HUES6 (cell line): Measurements from ENCODE around the gene METTL1.
"Not testable (repeated sequence)": the region's sequence is repeated elsewhere in the genome, so short reads cannot be mapped to it uniquely, and the experiment has no call there.

Experiments used
- H3K27ac ChIP-seq: 2 replicates; pipeline ENCODE4 v1.7.0; 2013; ENCODE audit warnings: low read depth, mild to moderate bottlenecking, low read length, inconsistent platforms
- H3K27me3 ChIP-seq: 2 replicates; pipeline ENCODE4 v1.6.1; 2013; ENCODE audit warnings: low read length; ENCODE audit not compliant: control insufficient read depth, insufficient read depth
- H3K36me3 ChIP-seq: 2 replicates; pipeline ENCODE4 v1.6.1; 2013; ENCODE audit warnings: low read length; ENCODE audit not compliant: control insufficient read depth, insufficient read depth
- H3K4me1 ChIP-seq: 2 replicates; pipeline ENCODE4 v1.6.1; 2013; ENCODE audit warnings: low read length; ENCODE audit not compliant: control insufficient read depth, insufficient read depth
- H3K4me3 ChIP-seq: 2 replicates; pipeline ENCODE4 v1.5.1; 2013; ENCODE audit warnings: low read depth, low read length
- H3K9ac ChIP-seq: one replicate; pipeline ENCODE4 v1.6.1; 2013; ENCODE audit warnings: mild to moderate bottlenecking, low read length
- H3K9me3 ChIP-seq: 2 replicates; pipeline ENCODE4 v1.6.1; 2013; ENCODE audit warnings: low read depth, low read length; ENCODE audit not compliant: control insufficient read depth, insufficient read depth

Gene METTL1

GRCh38 chr12:57777911-57778310 is 6.0 kb upstream of the METTL1 start:
- Histone ChIP-seq H3K36me3 (no peaks in the 10 kb centered on the region), H3K4me1 (no peaks in the 10 kb centered on the region), H3K9ac (no peak overlapping the region), H3K27me3 (no peaks in the 10 kb centered on the region), H3K9me3 (no peaks in the 10 kb centered on the region), H3K4me3 (no peak overlapping the region), H3K27ac (no peak overlapping the region)

- H3K4me3 ChIP-seq: no peak overlapping the region
- peak overlapping the region; percentile 8 for H3K9ac ChIP-seq
- H3K9me3 ChIP-seq: no peaks in the 10 kb centered on the region
- no peaks in the 10 kb centered on the region for H3K27me3 ChIP-seq
- no peak overlapping the region for H3K27ac ChIP-seq
- no peaks in the 10 kb centered on the region for H3K36me3 ChIP-seq
- no peaks in the 10 kb centered on the region for H3K4me1 ChIP-seq
These were observed 5.5 kb upstream of the METTL1 start for GRCh38 chr12:57777367-57777766.

GRCh38 chr12:57776247-57776587 is 4.3 kb upstream of the METTL1 start:
- no peak overlapping the region for H3K9ac ChIP-seq
- no peaks in the 10 kb centered on the region for H3K36me3 ChIP-seq
- no peaks in the 10 kb centered on the region for H3K27me3 ChIP-seq
- no peak overlapping the region for H3K4me3 ChIP-seq
- no peaks in the 10 kb centered on the region for H3K9me3 ChIP-seq
- H3K4me1 ChIP-seq: no peaks in the 10 kb centered on the region
- no peak overlapping the region for H3K27ac ChIP-seq

- Histone ChIP-seq H3K9ac (no peak overlapping the region), H3K36me3 (peaks cover 3% of the 10 kb centered on the region), H3K4me1 (no peaks in the 10 kb centered on the region), H3K4me3 (no peak overlapping the region), H3K27me3 (no peaks in the 10 kb centered on the region), H3K9me3 (no peaks in the 10 kb centered on the region), H3K27ac (no peak overlapping the region)
These were observed 3.8 kb upstream of the METTL1 start for GRCh38 chr12:57775563-57776246.

- Histone ChIP-seq H3K9ac (no peak overlapping the region), H3K27ac (no peak overlapping the region), H3K4me3 (no peak overlapping the region), H3K4me1 (no peaks in the 10 kb centered on the region), H3K9me3 (no peaks in the 10 kb centered on the region), H3K36me3 (peaks cover 9% of the 10 kb centered on the region), H3K27me3 (no peaks in the 10 kb centered on the region)
These were observed 3.1 kb upstream of the METTL1 start for GRCh38 chr12:57775044-57775443.

GRCh38 chr12:57774634-57775033 is 2.7 kb upstream of the METTL1 start:
- not testable (repeated sequence) for H3K27me3 ChIP-seq, H3K9ac ChIP-seq, H3K4me1 ChIP-seq, H3K9me3 ChIP-seq, H3K27ac ChIP-seq, H3K4me3 ChIP-seq
- H3K36me3 ChIP-seq: peaks cover 14% of the 10 kb centered on the region

GRCh38 chr12:57772429-57773322 is 771 bp upstream of the METTL1 start, which contains the start of gene EEF1AKMT3:
Gene EEF1AKMT3, plus strand, starts transcription at chr12:57772614. Its CDS starts 111 bp downstream, at chr12:57772725.
- Histone ChIP-seq H3K4me3 (peak within 1 kb of the TSS; percentile 79), H3K9me3 (no peaks in the 10 kb centered on the region), H3K4me1 (no peaks in the 10 kb centered on the region)

GRCh38 chr12:57771236-57771872 is 551 bp downstream of the METTL1 start:
- peaks cover 13% of the 10 kb centered on the region for H3K27me3 ChIP-seq
- H3K9me3 ChIP-seq: no peaks in the 10 kb centered on the region
- peak overlapping the region; percentile 91 for H3K27ac ChIP-seq
- H3K9ac ChIP-seq: peak overlapping the region; percentile 97
- H3K36me3 ChIP-seq: peaks cover 28% of the 10 kb centered on the region
- peaks cover 12% of the 10 kb centered on the region for H3K4me1 ChIP-seq
- peak overlapping the region; percentile 79 for H3K4me3 ChIP-seq

More at GRCh38 chr12:57772429-57773322, 771 bp upstream of the METTL1 start, which contains the start of gene EEF1AKMT3:
- Histone ChIP-seq H3K9ac (peak within 1 kb of the TSS; percentile 97), H3K27me3 (no peaks in the 10 kb centered on the region), H3K27ac (peak within 1 kb of the TSS; percentile 91), H3K36me3 (peaks cover 28% of the 10 kb centered on the region)

GRCh38 chr12:57770734-57771133 is 1.2 kb downstream of the METTL1 start:
- H3K4me1 ChIP-seq: peaks cover 17% of the 10 kb centered on the region
- 0 out of 2 replicates have a peak overlapping the region, but pooled peaks have one; percentile 79 for H3K4me3 ChIP-seq
- H3K27ac ChIP-seq: no peak overlapping the region
- H3K27me3 ChIP-seq: peaks cover 19% of the 10 kb centered on the region
- H3K9ac ChIP-seq: no peak overlapping the region
- no peaks in the 10 kb centered on the region for H3K9me3 ChIP-seq
- H3K36me3 ChIP-seq: peaks cover 28% of the 10 kb centered on the region

- Histone ChIP-seq H3K36me3 (peaks cover 28% of the 10 kb centered on the region), H3K4me3 (no peak overlapping the region), H3K9ac (no peak overlapping the region), H3K9me3 (no peaks in the 10 kb centered on the region), H3K4me1 (peaks cover 20% of the 10 kb centered on the region), H3K27ac (no peak overlapping the region), H3K27me3 (peaks cover 30% of the 10 kb centered on the region)
These were observed 2.3 kb downstream of the METTL1 start for GRCh38 chr12:57769594-57769993.

GRCh38 chr12:57767876-57768275 is 4.0 kb downstream of the METTL1 start:
- no peak overlapping the region for H3K9ac ChIP-seq
- no peak overlapping the region for H3K4me3 ChIP-seq
- peaks cover 48% of the 10 kb centered on the region for H3K27me3 ChIP-seq
- H3K27ac ChIP-seq: no peak overlapping the region
- H3K4me1 ChIP-seq: peaks cover 23% of the 10 kb centered on the region
- H3K36me3 ChIP-seq: peaks cover 28% of the 10 kb centered on the region
- no peaks in the 10 kb centered on the region for H3K9me3 ChIP-seq
